B cell (primary cell): Measurements from ENCODE around the gene MBTPS1. TPM values are rescaled to one million over a fixed set of nuclear protein-coding genes. Genes with fewer than 3 reads are reported as not detected.

ENCODE experiments used
- ATAC-seq: fragments of 200-7000 bp; cut with Tn5 transposase; one replicate; pipeline ENCODE4 v1.10.0; 2021; ENCODE audit warnings: low read depth, mild to moderate bottlenecking, moderate number of reproducible peaks, moderate library complexity
- CTCF ChIA-PET: fragments of 350-600 bp; sonication (Branson Sonifier 250); formaldehyde crosslinking; loops from one replicate; lab custom pipeline; 2021; ENCODE audit warnings: antibody characterized with exemption, inconsistent platforms; lab: Charles Lee
- POLR2A ChIA-PET: fragments of 350-600 bp; sonication (Branson Sonifier 250); formaldehyde crosslinking; loops from one replicate; lab custom pipeline; 2021; ENCODE audit warnings: antibody characterized with exemption; lab: Charles Lee
- DNase-seq: peaks from one replicate; pipeline ENCODE4 v3.0.0; 2013
- H2AFZ ChIP-seq: 2 replicates; pipeline ENCODE4 v1.6.1; 2012; ENCODE audit warnings: mild to moderate bottlenecking, low read depth, low read length; ENCODE audit not compliant: insufficient read depth, poor library complexity, severe bottlenecking
- H3K27ac ChIP-seq, 2 donors: 1 replicate in 1 of 2; 2 replicates in 1 of 2; pipeline ENCODE4 v1.5.1; 2012 to 2013; ENCODE audit warnings: low read length in 2 of 2, mild to moderate bottlenecking in 2 of 2, moderate library complexity in 1 of 2
- H3K27me3 ChIP-seq, 4 experiments: fragments of 200-600 bp in 1 of 4; sonication (generic) in 1 of 4; replicated peaks in 1 of 4; 1 replicate in 2 of 4; 2 replicates in 2 of 4; pipeline versions ENCODE4 v1.6.1 to v1.7.0; 2013 to 2016; ENCODE audit warnings: low read length in 3 of 4, mild to moderate bottlenecking in 2 of 4, mixed read lengths in 1 of 4, moderate library complexity in 1 of 4; ENCODE audit not compliant: insufficient read depth in 4 of 4, control insufficient read depth in 3 of 4; ENCODE audit errors: control extremely low read depth in 1 of 4
- H3K36me3 ChIP-seq, 2 experiments: replicated peaks in 1 of 2; 1 replicate in 1 of 2; 2 replicates in 1 of 2; pipeline versions ENCODE4 v1.6.1 to v1.7.1; 2013; ENCODE audit warnings: low read length in 1 of 2; ENCODE audit not compliant: insufficient read depth in 2 of 2, control insufficient read depth in 1 of 2; ENCODE audit errors: control extremely low read depth in 1 of 2, extremely low read depth in 1 of 2
- H3K4me1 ChIP-seq, 2 donors: fragments of 200-600 bp in 1 of 2; sonication (generic) in 1 of 2; 1 replicate in 1 of 2; 2 replicates in 1 of 2; pipeline versions ENCODE4 v1.5.1 to v1.6.1; 2013 to 2017; ENCODE audit warnings: low read length in 2 of 2; ENCODE audit not compliant: control insufficient read depth in 2 of 2, insufficient read depth in 2 of 2
- H3K4me2 ChIP-seq: replicated peaks from 2 replicates; pipeline ENCODE3; 2012; ENCODE audit warnings: mild to moderate bottlenecking, low read depth, low read length; ENCODE audit not compliant: poor library complexity, severe bottlenecking
- H3K4me3 ChIP-seq, 5 experiments: fragments of 200-600 bp in 1 of 5; sonication (generic) in 1 of 5; 1 replicate in 3 of 5; 2 replicates in 2 of 5; pipeline versions ENCODE4 v1.5.1 to v1.7.0; 2011 to 2016; ENCODE audit warnings: low read length in 4 of 5, mild to moderate bottlenecking in 4 of 5, low read depth in 2 of 5, control low read depth in 1 of 5, moderate library complexity in 1 of 5; ENCODE audit not compliant: insufficient read depth in 1 of 5; ENCODE audit errors: control extremely low read depth in 1 of 5, extremely low read depth in 1 of 5
- H3K79me2 ChIP-seq: fragments of 200-600 bp; sonication (generic); one replicate; pipeline ENCODE4 v1.6.0; 2016; ENCODE audit warnings: low read length; ENCODE audit not compliant: control insufficient read depth, insufficient read depth
- H3K9ac ChIP-seq: fragments of 200-600 bp; sonication (generic); 2 replicates; pipeline ENCODE4 v1.6.1; 2017; ENCODE audit warnings: mild to moderate bottlenecking, low read length, moderate library complexity
- H3K9me3 ChIP-seq, 3 donors: one replicate each; pipeline versions ENCODE4 v1.6.1 to v1.7.1; 2013; ENCODE audit warnings: low read length in 2 of 3; ENCODE audit not compliant: control insufficient read depth in 2 of 3, insufficient read depth in 1 of 3; ENCODE audit errors: control extremely low read depth in 1 of 3
- H4K20me1 ChIP-seq: 2 replicates; pipeline ENCODE4 v1.6.0; 2012; ENCODE audit warnings: mild to moderate bottlenecking, low read length; ENCODE audit not compliant: insufficient read depth, control insufficient read depth, poor library complexity, severe bottlenecking
- H3K27ac Mint-ChIP-seq: one replicate; pipeline ENCODE4 v1.8.0; 2021; ENCODE audit warnings: mixed read lengths
- H3K27me3 Mint-ChIP-seq: one replicate; pipeline ENCODE4 v1.8.0; 2021; ENCODE audit warnings: mixed read lengths
- H3K4me1 Mint-ChIP-seq: one replicate; pipeline ENCODE4 v1.8.0; 2021; ENCODE audit warnings: mixed read lengths
- H3K4me3 Mint-ChIP-seq: one replicate; pipeline ENCODE4 v1.8.0; 2021; ENCODE audit warnings: mixed read lengths
- H3K9me3 Mint-ChIP-seq: one replicate; pipeline ENCODE4 v1.8.0; 2022; ENCODE audit warnings: mixed read lengths; ENCODE audit not compliant: insufficient read depth
- EZH2 ChIP-seq: IDR thresholded peaks from 2 replicates; pipeline ENCODE4 v1.6.1; 2012; ENCODE audit warnings: borderline replicate concordance, low read depth, mild to moderate bottlenecking, moderate library complexity, low read length; ENCODE audit not compliant: insufficient read depth, poor library complexity, severe bottlenecking
- WGBS: methylation state at CpG from one replicate; pipeline ENCODE4 v1.1.5; 2013; ENCODE audit warnings: missing lambda C conversion rate; ENCODE audit not compliant: insufficient coverage; 5-methylcytosine and 5-hydroxymethylcytosine counted together
- intact Hi-C: fragments of 100-400 bp; cut with micrococcal nuclease; formaldehyde crosslinking; loops from one replicate; pipeline ENCODE4 v1.10.0; 2022
- polyA plus RNA-seq: library from polyadenylated mRNA; depleted of rRNA; stranded (reverse); fragments of >200 nt; gene quantifications from 2 replicates; pipeline ENCODE4 v1.2.3, GENCODE V29; 2012
- total RNA-seq, 2 donors: library from RNA; stranded (reverse); fragments of 120-200 nt in 1 of 2; gene quantifications; 1 replicate in 1 of 2; 2 replicates in 1 of 2; pipeline versions ENCODE4 v1.2.3 to v1.2.4, GENCODE V29; 2013 to 2022
- TF ChIP-seq, protein P1 (sequence below): fragments of 200-600 bp; IDR thresholded peaks from one replicate; pipeline ENCODE4 v1.8.0; 2022; ENCODE audit warnings: antibody characterized with exemption, mild to moderate bottlenecking

Gene MBTPS1
- total and polyA plus RNA-seq, 2 donors (not counting 1 experiment from before 2014, with no cell fraction given), result 85.9 to 120 TPM

DNA sequence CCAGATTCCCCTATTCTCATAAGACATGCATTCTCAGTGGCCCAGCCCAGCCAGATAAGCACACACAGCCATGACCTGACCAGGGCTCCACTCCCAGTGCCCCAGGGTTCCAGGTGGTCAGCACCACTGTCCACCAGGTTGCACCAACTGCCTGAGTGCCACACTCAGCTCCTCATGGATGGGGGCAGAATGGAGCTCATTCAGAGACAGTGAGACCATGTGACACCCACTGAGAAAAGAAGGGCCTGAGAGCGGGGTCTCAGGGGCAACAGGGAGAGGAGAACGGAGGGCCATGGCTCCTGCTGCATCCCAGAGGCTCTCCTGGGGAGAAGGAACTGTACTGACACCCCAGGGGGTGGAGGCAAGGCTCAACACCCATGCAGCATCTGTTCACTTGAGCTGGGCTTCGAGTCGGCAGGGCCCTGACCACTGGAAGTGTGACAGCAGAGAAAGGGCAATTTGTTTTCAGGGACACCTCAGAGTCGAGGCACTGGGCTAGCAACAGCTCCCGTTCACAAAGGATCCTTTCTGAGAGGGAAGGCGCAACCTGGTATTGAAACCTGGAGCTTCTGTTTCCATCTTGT lies 55.4 kb downstream of the MBTPS1 start:
- DNase-seq, result no peak
- H3K27ac Mint-ChIP-seq, result no peak overlapping the region
- POLR2A ChIA-PET, result no interaction called here

More for the DNA sequence above, 55.4 kb downstream of the MBTPS1 start:
- Histone ChIP-seq H3K27me3 (no peaks in the 10 kb centered on the region), H3K4me2 (no peak overlapping the region), H3K36me3 (peaks cover 12 to 77% of the 10 kb centered on the region in 2 experiments), H4K20me1 (no peaks in the 10 kb centered on the region), H3K79me2 (no peaks in the 10 kb centered on the region), H3K4me1 (no peaks in the 10 kb centered on the region), H2AFZ (no peak overlapping the region), H3K9ac (no peak overlapping the region), H3K27ac (no peak overlapping the region), H3K9me3 (no peaks in the 10 kb centered on the region), H3K4me3 (no peak overlapping the region)
- CTCF ChIA-PET, result interaction anchor here (0.5 to 1.8 kb wide), 4 partner anchors 15 to 270 kb away, joined by 3 to 12 read pairs (median 3); no protein-coding TSS in a partner anchor
- Mint-ChIP-seq H3K4me1 (no peaks in the 10 kb centered on the region), H3K4me3 (no peak overlapping the region), H3K9me3 (no peaks in the 10 kb centered on the region), H3K27me3 (no peaks in the 10 kb centered on the region)
- intact Hi-C loops, result no loop called here
- no peak for ATAC-seq
- over 99% methylated on average over 7 of the region's 7 CpGs for WGBS
- no peak for TF ChIP-seq EZH2
- TF ChIP-seq, protein P1, sequence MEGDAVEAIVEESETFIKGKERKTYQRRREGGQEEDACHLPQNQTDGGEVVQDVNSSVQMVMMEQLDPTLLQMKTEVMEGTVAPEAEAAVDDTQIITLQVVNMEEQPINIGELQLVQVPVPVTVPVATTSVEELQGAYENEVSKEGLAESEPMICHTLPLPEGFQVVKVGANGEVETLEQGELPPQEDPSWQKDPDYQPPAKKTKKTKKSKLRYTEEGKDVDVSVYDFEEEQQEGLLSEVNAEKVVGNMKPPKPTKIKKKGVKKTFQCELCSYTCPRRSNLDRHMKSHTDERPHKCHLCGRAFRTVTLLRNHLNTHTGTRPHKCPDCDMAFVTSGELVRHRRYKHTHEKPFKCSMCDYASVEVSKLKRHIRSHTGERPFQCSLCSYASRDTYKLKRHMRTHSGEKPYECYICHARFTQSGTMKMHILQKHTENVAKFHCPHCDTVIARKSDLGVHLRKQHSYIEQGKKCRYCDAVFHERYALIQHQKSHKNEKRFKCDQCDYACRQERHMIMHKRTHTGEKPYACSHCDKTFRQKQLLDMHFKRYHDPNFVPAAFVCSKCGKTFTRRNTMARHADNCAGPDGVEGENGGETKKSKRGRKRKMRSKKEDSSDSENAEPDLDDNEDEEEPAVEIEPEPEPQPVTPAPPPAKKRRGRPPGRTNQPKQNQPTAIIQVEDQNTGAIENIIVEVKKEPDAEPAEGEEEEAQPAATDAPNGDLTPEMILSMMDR, result no peak
